ENCODE measurements around the gene ASCL5. TPM values are rescaled to one million over a fixed set of nuclear protein-coding genes. Genes with fewer than 3 reads are reported as not detected.

Gene ASCL5
- total RNA-seq, 2 experiments from 2014 or later = not detected

GRCh38 chr1:201069636-201070035 lies 57.3 kb downstream of the ASCL5 start:
- Mint-ChIP-seq H3K4me3 (no peak overlapping the region), H3K4me1 (ENCODE audit: low read depth) (peaks cover 4% of the 10 kb centered on the region), H3K27ac (no peak overlapping the region), H3K9me3 (ENCODE audit: insufficient read depth) (no peaks in the 10 kb centered on the region), H3K27me3 (ENCODE audit: low read depth) (peaks cover 9% of the 10 kb centered on the region), H3K36me3 (ENCODE audit: low read depth) (no peaks in the 10 kb centered on the region)
- ATAC-seq = no peak
- POLR2A ChIA-PET = no interaction called here
- CTCF ChIA-PET = interaction anchor here (1.2 kb wide), 1 partner anchor 10 kb away, joined by 3 read pairs; no protein-coding TSS in a partner anchor
- DNase-seq = no peak

- no peaks in the 10 kb centered on the region for H3K9me3 Mint-ChIP-seq (ENCODE audit: insufficient read depth)
- H3K27ac Mint-ChIP-seq = no peak overlapping the region
- POLR2A ChIA-PET = no interaction called here
- H3K36me3 Mint-ChIP-seq (ENCODE audit: low read depth) = no peaks in the 10 kb centered on the region
- peaks cover 13% of the 10 kb centered on the region for H3K27me3 Mint-ChIP-seq (ENCODE audit: low read depth)
- DNase-seq = no peak
- H3K4me3 Mint-ChIP-seq = no peak overlapping the region
- ATAC-seq = no peak
- CTCF ChIA-PET = no interaction called here
- peaks cover 4% of the 10 kb centered on the region for H3K4me1 Mint-ChIP-seq (ENCODE audit: low read depth)
These were observed 58.0 kb downstream of the ASCL5 start for GRCh38 chr1:201068976-201069375.

GRCh38 chr1:201066986-201067385 lies 60.0 kb downstream of the ASCL5 start:
- H3K27me3 Mint-ChIP-seq (ENCODE audit: low read depth) = peaks cover 11% of the 10 kb centered on the region
- no peak for ATAC-seq
- no peak overlapping the region for H3K27ac Mint-ChIP-seq
- ChIA-PET POLR2A (no interaction called here), CTCF (interaction anchor here (1.1 kb wide), 1 partner anchor 88 kb away, joined by 3 read pairs; no protein-coding TSS in a partner anchor)
- H3K4me1 Mint-ChIP-seq (ENCODE audit: low read depth) = peaks cover 4% of the 10 kb centered on the region
- H3K36me3 Mint-ChIP-seq (ENCODE audit: low read depth) = no peaks in the 10 kb centered on the region
- DNase-seq = no peak
- H3K9me3 Mint-ChIP-seq (ENCODE audit: insufficient read depth) = no peaks in the 10 kb centered on the region
- H3K4me3 Mint-ChIP-seq = no peak overlapping the region

- H3K27me3 Mint-ChIP-seq (ENCODE audit: low read depth) = peaks cover 11% of the 10 kb centered on the region
- POLR2A ChIA-PET = no interaction called here
- no peaks in the 10 kb centered on the region for H3K4me1 Mint-ChIP-seq (ENCODE audit: low read depth)
- DNase-seq (no peak), ATAC-seq (no peak)
- H3K36me3 Mint-ChIP-seq (ENCODE audit: low read depth) = no peaks in the 10 kb centered on the region
- CTCF ChIA-PET = interaction anchor here (0.7 kb wide), 1 partner anchor 14 kb away, joined by 3 read pairs; no protein-coding TSS in a partner anchor
- H3K4me3 Mint-ChIP-seq = no peak overlapping the region
- H3K27ac Mint-ChIP-seq = no peak overlapping the region
- H3K9me3 Mint-ChIP-seq (ENCODE audit: insufficient read depth) = no peaks in the 10 kb centered on the region
These were observed 61.3 kb downstream of the ASCL5 start for GRCh38 chr1:201065686-201066085.

GRCh38 chr1:201064806-201065205 lies 62.2 kb downstream of the ASCL5 start:
- ChIA-PET CTCF (interaction anchor here (0.7 to 1.6 kb wide), 2 partner anchors 15 to 54 kb away, joined by 3 to 5 read pairs; no protein-coding TSS in a partner anchor), POLR2A (no interaction called here)
- H3K27ac Mint-ChIP-seq = no peak overlapping the region
- DNase-seq = no peak
- no peak for ATAC-seq
- no peak overlapping the region for H3K4me3 Mint-ChIP-seq
- H3K9me3 Mint-ChIP-seq (ENCODE audit: insufficient read depth) = no peaks in the 10 kb centered on the region
- H3K27me3 Mint-ChIP-seq (ENCODE audit: low read depth) = peaks cover 11% of the 10 kb centered on the region
- no peaks in the 10 kb centered on the region for H3K4me1 Mint-ChIP-seq (ENCODE audit: low read depth)
- H3K36me3 Mint-ChIP-seq (ENCODE audit: low read depth) = no peaks in the 10 kb centered on the region

Other genes starting within 250 kb of the ASCL5 start
- gene INAVA, start 232.3 kb downstream of the ASCL5 start, total RNA-seq = under 1 TPM; 0.42 to 0.57 TPM
- gene KIF21B, start 103.5 kb downstream of the ASCL5 start, total RNA-seq = 100 to 1,000 TPM; 158 to 162 TPM
- not detected for gene CACNA1S, start 14.8 kb downstream of the ASCL5 start, total RNA-seq
- 10 to 100 TPM; 13.6 to 18.9 TPM for gene TMEM9, start 27.3 kb upstream of the ASCL5 start, total RNA-seq
- not detected for gene IGFN1, start 63.6 kb upstream of the ASCL5 start, total RNA-seq
- not detected for gene PKP1, start 156.3 kb upstream of the ASCL5 start, total RNA-seq